PC-3 (cell line): Measurements from ENCODE around the gene MAF. TPM values are rescaled to one million over a fixed set of nuclear protein-coding genes. Genes with fewer than 3 reads are reported as not detected.

ENCODE experiments used
- ATAC-seq: fragments of 200-7000 bp; cut with Tn5 transposase; 2 replicates; pipeline ENCODE4 v1.9.1; 2020; ENCODE audit warnings: mild to moderate bottlenecking, moderate library complexity
- BruUV-seq: library from RNA; stranded (reverse); fragments of 400-500 nt; replicated peaks from 2 replicates; lab custom pipeline; 2021; lab: Mats Ljungman, UMichigan
- CTCF ChIA-PET: fragments of 300-600 bp; sonication (Branson Sonifier 250); formaldehyde crosslinking; loops from one replicate; lab custom pipeline; 2022; ENCODE audit warnings: antibody characterized with exemption; lab: Charles Lee
- POLR2A ChIA-PET: fragments of 300-600 bp; sonication (Branson Sonifier 250); formaldehyde crosslinking; loops from one replicate; lab custom pipeline; 2022; ENCODE audit warnings: antibody characterized with exemption; ENCODE audit not compliant: unreplicated experiment; lab: Charles Lee
- DNase-seq: peaks from one replicate; pipeline ENCODE4 v3.0.0-alpha.2; 2015
- H2AFZ ChIP-seq: fragments of 300-600 bp; sonication (generic); 2 replicates; pipeline ENCODE4 v1.6.0; 2016; ENCODE audit warnings: antibody characterized with exemption, low read length
- H3F3A ChIP-seq: fragments of 300-600 bp; sonication (generic); one replicate; pipeline ENCODE4 v1.6.0; 2017; ENCODE audit warnings: antibody characterized with exemption, low read length, control low read depth, mild to moderate bottlenecking; ENCODE audit not compliant: unreplicated experiment
- H3K27ac ChIP-seq: fragments of 300-600 bp; sonication (generic); 2 replicates; pipeline ENCODE4 v1.5.1; 2016; ENCODE audit warnings: mild to moderate bottlenecking, low read length
- H3K27me3 ChIP-seq: fragments of 300-600 bp; sonication (generic); 2 replicates; pipeline ENCODE4 v1.6.1; 2016; ENCODE audit warnings: low read length, mixed read lengths
- H3K36me3 ChIP-seq: fragments of 300-600 bp; sonication (generic); 2 replicates; pipeline ENCODE4 v1.6.1; 2016; ENCODE audit warnings: low read depth, mixed run types, low read length, mixed read lengths
- H3K4me1 ChIP-seq: fragments of 300-600 bp; sonication (generic); 2 replicates; pipeline ENCODE4 v1.5.1; 2016; ENCODE audit warnings: low read length; ENCODE audit not compliant: insufficient read depth
- H3K4me2 ChIP-seq: fragments of 300-600 bp; sonication (generic); 2 replicates; pipeline ENCODE4 v1.6.0; 2016; ENCODE audit warnings: low read length
- H3K4me3 ChIP-seq: fragments of 300-600 bp; sonication (generic); 2 replicates; pipeline ENCODE4 v1.5.1; 2016; ENCODE audit warnings: mild to moderate bottlenecking, low read length, mixed read lengths
- H3K79me2 ChIP-seq: fragments of 300-600 bp; sonication (generic); 2 replicates; pipeline ENCODE4 v1.6.1; 2017; ENCODE audit warnings: low read length, mixed read lengths
- H3K9ac ChIP-seq: fragments of 300-600 bp; sonication (generic); 2 replicates; pipeline ENCODE4 v1.6.0; 2016; ENCODE audit warnings: mild to moderate bottlenecking, low read length
- H3K9me2 ChIP-seq: fragments of 300-600 bp; sonication (generic); replicated peaks from 2 replicates; pipeline ENCODE4 v1.6.1; 2016; ENCODE audit warnings: mixed run types, low read length, mixed read lengths
- H3K9me3 ChIP-seq: fragments of 300-600 bp; sonication (generic); 2 replicates; pipeline ENCODE4 v1.6.1; 2016; ENCODE audit warnings: low read length, mixed read lengths
- H4K20me1 ChIP-seq: fragments of 300-600 bp; sonication (generic); 2 replicates; pipeline ENCODE4 v1.6.1; 2016; ENCODE audit warnings: low read length, mixed read lengths
- EZH2 ChIP-seq: fragments of 300-600 bp; sonication (generic); IDR thresholded peaks from one replicate; pipeline ENCODE4 v1.6.1; 2017; ENCODE audit warnings: antibody characterized with exemption, mild to moderate bottlenecking, low read length; ENCODE audit not compliant: unreplicated experiment
- EZH2phosphoT487 ChIP-seq: fragments of 300-600 bp; sonication (generic); IDR thresholded peaks from 2 replicates; pipeline ENCODE4 v1.6.1; 2018; ENCODE audit warnings: mild to moderate bottlenecking, antibody characterized with exemption, low read length, borderline replicate concordance
- intact Hi-C: fragments of 100-400 bp; cut with micrococcal nuclease; formaldehyde crosslinking; loops from 2 replicates; pipeline ENCODE4 v1.9.0; 2023
- total RNA-seq: library from RNA; depleted of rRNA; stranded (reverse); fragments of >200 nt; gene quantifications from 2 replicates; pipeline ENCODE4 v1.2.3, GENCODE V29; 2014
- TF ChIP-seq, protein P1 (sequence below): fragments of 300-600 bp; sonication (generic); conservative IDR thresholded peaks from 2 replicates; pipeline ENCODE4 v1.5.1; 2017; ENCODE audit warnings: antibody characterized with exemption, low read depth, mild to moderate bottlenecking, low read length

Gene MAF
- total RNA-seq, 1 experiment from 2014 or later, result not detected

DNA sequence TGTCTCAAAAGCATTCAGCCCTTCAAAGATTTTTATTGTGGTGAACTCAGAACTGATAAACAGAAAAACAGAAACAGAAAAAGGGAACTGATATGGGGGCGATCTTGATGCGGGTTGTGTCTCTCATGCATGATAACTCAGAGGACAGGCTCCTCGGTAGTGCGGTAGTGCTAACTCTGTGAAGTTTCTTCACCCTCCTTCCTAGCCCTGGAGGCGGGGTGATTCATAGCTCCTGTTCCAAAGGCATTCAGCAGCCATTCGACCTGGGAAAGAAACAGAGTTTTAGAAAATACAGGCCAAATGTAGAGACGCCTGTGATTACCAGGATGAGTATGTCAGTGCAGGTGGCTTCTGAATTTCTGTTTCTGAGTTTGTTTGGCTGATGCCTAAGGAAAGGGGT is 5.5 kb upstream of the MAF start:
- ChIA-PET POLR2A (no interaction called here), CTCF (no interaction called here)
- H3K4me2 ChIP-seq, result no peak overlapping the region
- H3K36me3 ChIP-seq, result no peaks in the 10 kb centered on the region
- no peaks in the 10 kb centered on the region for H4K20me1 ChIP-seq
- TF ChIP-seq, protein P1, sequence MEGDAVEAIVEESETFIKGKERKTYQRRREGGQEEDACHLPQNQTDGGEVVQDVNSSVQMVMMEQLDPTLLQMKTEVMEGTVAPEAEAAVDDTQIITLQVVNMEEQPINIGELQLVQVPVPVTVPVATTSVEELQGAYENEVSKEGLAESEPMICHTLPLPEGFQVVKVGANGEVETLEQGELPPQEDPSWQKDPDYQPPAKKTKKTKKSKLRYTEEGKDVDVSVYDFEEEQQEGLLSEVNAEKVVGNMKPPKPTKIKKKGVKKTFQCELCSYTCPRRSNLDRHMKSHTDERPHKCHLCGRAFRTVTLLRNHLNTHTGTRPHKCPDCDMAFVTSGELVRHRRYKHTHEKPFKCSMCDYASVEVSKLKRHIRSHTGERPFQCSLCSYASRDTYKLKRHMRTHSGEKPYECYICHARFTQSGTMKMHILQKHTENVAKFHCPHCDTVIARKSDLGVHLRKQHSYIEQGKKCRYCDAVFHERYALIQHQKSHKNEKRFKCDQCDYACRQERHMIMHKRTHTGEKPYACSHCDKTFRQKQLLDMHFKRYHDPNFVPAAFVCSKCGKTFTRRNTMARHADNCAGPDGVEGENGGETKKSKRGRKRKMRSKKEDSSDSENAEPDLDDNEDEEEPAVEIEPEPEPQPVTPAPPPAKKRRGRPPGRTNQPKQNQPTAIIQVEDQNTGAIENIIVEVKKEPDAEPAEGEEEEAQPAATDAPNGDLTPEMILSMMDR, result no peak
- no peak for TF ChIP-seq EZH2phosphoT487
- TF ChIP-seq EZH2, result no peak
- no peaks in the 10 kb centered on the region for H3K79me2 ChIP-seq
- H3K9me3 ChIP-seq, result no peaks in the 10 kb centered on the region
- no peak overlapping the region for H3K4me3 ChIP-seq
- peaks cover 44% of the 10 kb centered on the region for H3K27me3 ChIP-seq
- no peak overlapping the region for H3K27ac ChIP-seq
- BruUV-seq, result no TSS peak
- DNase-seq (peak; percentile 6), ATAC-seq (no peak)
- no peaks in the 10 kb centered on the region for H3K9me2 ChIP-seq
- H2AFZ ChIP-seq, result no peak overlapping the region
- intact Hi-C loops, result loop anchor here (10.0 kb wide), 1 partner anchor 1481 kb away; no protein-coding TSS in a partner anchor
- no peaks in the 10 kb centered on the region for H3K4me1 ChIP-seq
- no peaks in the 10 kb centered on the region for H3F3A ChIP-seq
- no peak overlapping the region for H3K9ac ChIP-seq

DNA sequence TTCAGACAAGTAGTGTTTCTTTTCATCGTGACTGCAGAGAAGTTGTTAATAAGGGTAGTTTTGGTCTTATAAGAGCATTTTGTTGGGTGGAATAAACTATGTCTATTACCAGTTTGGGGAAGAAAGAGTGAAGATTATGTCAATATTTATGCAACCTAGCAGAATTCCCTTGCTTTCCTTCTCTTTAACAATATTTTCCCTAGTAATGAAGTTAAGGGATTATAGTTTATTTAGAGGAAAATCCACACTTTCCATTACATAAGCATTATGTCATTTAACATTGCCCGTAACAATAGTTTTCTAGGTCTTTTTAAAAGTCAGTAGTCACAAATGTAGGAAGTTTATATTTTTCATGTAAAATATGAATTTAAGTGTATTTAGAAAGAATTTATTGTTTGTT is 2.5 kb upstream of the MAF start:
- intact Hi-C loops, result loop anchor here (5.0 to 10.0 kb wide), 2 partner anchors 1478 to 1926 kb away; no protein-coding TSS in a partner anchor
- no peak overlapping the region for H3K4me3 ChIP-seq

DNA sequence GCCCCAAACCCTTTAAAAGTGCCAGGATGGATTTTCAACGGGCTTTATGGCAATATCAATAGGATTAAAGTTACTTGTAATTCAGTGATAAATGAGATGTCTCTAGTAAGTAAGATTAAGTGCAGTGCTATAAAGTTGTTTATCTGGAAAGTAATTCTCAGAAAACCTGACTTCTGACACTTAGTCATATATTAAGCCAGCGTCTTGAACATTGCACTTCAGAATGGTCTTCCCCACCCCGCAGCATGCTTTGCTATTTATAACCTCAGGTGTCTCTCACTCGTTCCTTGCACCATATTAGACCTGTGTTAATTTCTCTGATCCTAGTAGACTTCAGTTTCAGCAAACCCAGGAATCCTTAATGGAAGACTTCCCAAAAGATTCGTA is 2.1 kb upstream of the MAF start:
- Histone ChIP-seq H3K4me2 (no peak overlapping the region), H3F3A (no peaks in the 10 kb centered on the region), H3K27me3 (peaks cover 67% of the 10 kb centered on the region), H4K20me1 (no peaks in the 10 kb centered on the region), H3K4me1 (no peaks in the 10 kb centered on the region), H3K36me3 (no peaks in the 10 kb centered on the region), H3K9me2 (no peaks in the 10 kb centered on the region), H2AFZ (no peak overlapping the region), H3K9me3 (no peaks in the 10 kb centered on the region), H3K9ac (no peak overlapping the region), H3K27ac (no peak overlapping the region), H3K79me2 (no peaks in the 10 kb centered on the region), H3K4me3 (no peak overlapping the region)
- ChIA-PET POLR2A (no interaction called here), CTCF (interaction anchor here (0.7 kb wide), 3 partner anchors 1366 to 1495 kb away, joined by 3 to 6 read pairs (median 4); no protein-coding TSS in a partner anchor)
- no TSS peak for BruUV-seq
- intact Hi-C loops, result loop anchor here (5.0 to 10.0 kb wide), 2 partner anchors 1478 to 1925 kb away; no protein-coding TSS in a partner anchor
- DNase-seq, result no peak
- no peak for ATAC-seq
- TF ChIP-seq EZH2, result no peak
- TF ChIP-seq, protein P1, result no peak

More for the DNA sequence above, 2.5 kb upstream of the MAF start:
- Histone ChIP-seq H3K27me3 (peaks cover 63% of the 10 kb centered on the region), H3K9me2 (no peaks in the 10 kb centered on the region), H3K4me1 (no peaks in the 10 kb centered on the region), H3K27ac (no peak overlapping the region), H4K20me1 (no peaks in the 10 kb centered on the region), H2AFZ (no peak overlapping the region), H3K9ac (no peak overlapping the region), H3F3A (no peaks in the 10 kb centered on the region), H3K36me3 (no peaks in the 10 kb centered on the region), H3K79me2 (no peaks in the 10 kb centered on the region), H3K4me2 (no peak overlapping the region), H3K9me3 (no peaks in the 10 kb centered on the region)
- POLR2A ChIA-PET, result no interaction called here
- BruUV-seq, result no TSS peak
- ATAC-seq (no peak), DNase-seq (no peak)
- CTCF ChIA-PET, result no interaction called here
- no peak for TF ChIP-seq EZH2
- TF ChIP-seq, protein P1, result no peak
- TF ChIP-seq EZH2phosphoT487, result no peak
